Measurements from ENCODE around the gene TIE1. TPM values are rescaled to one million over a fixed set of nuclear protein-coding genes. Genes with fewer than 3 reads are reported as not detected.
A peak's percentile ranks its signal among the peaks of the same experiment; 100 is the strongest.

The TIE1 gene
- total RNA-seq, 2 donors from 2014 or later: 23.6 to 51.7 TPM

- no peak overlapping the region for H3K27ac ChIP-seq
- peaks cover 0 to 24% of the 10 kb centered on the region in 2 donors for H3K4me1 ChIP-seq
- H3K9me3 ChIP-seq: no peaks in the 10 kb centered on the region
- DNase-seq (ENCODE audit: low spot score): no peak
- TF ChIP-seq, protein P1, sequence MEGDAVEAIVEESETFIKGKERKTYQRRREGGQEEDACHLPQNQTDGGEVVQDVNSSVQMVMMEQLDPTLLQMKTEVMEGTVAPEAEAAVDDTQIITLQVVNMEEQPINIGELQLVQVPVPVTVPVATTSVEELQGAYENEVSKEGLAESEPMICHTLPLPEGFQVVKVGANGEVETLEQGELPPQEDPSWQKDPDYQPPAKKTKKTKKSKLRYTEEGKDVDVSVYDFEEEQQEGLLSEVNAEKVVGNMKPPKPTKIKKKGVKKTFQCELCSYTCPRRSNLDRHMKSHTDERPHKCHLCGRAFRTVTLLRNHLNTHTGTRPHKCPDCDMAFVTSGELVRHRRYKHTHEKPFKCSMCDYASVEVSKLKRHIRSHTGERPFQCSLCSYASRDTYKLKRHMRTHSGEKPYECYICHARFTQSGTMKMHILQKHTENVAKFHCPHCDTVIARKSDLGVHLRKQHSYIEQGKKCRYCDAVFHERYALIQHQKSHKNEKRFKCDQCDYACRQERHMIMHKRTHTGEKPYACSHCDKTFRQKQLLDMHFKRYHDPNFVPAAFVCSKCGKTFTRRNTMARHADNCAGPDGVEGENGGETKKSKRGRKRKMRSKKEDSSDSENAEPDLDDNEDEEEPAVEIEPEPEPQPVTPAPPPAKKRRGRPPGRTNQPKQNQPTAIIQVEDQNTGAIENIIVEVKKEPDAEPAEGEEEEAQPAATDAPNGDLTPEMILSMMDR (IDR thresholded peaks at IDR 0.05): no peak
- no peaks in the 10 kb centered on the region for H3K27me3 ChIP-seq
- H3K4me3 ChIP-seq: no peak overlapping the region
- no peaks in the 10 kb centered on the region for H3K36me3 ChIP-seq
Measured at GRCh38 chr1:43352351-43352705, 51.5 kb downstream of the TIE1 start.

- Histone ChIP-seq H3K9me3 (no peaks in the 10 kb centered on the region), H3K36me3 (no peaks in the 10 kb centered on the region), H3K4me3 (no peak overlapping the region), H3K27ac (no peak overlapping the region), H3K4me1 (peaks cover 0 to 25% of the 10 kb centered on the region in 2 donors), H3K27me3 (no peaks in the 10 kb centered on the region)
- no peak for DNase-seq (ENCODE audit: low spot score)
- TF ChIP-seq, protein P1 (IDR thresholded peaks at IDR 0.05): no peak
Measured at GRCh38 chr1:43352881-43353280, 52.1 kb downstream of the TIE1 start.

DNA sequence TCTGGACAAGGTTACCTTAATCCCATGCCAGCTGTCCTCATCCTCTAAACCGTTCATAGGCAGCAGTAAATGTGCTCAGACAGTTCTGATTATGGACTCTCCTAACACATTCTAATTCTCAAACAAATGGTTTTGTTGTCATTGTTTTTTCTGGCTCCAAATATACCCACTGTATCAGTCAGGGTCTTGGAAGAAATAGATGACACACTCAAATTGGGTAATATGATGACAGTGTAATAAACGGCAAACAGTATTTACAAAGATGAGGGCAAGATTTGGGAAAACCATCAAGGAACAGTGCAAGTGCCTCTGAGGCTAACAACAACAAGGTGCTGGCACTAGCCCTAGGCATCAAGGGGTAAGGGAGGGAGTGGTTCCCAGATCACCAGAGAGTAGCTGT is 53.7 kb downstream of the TIE1 start:
- H3K4me3 ChIP-seq: no peak overlapping the region
- no peaks in the 10 kb centered on the region for H3K27me3 ChIP-seq
- no peaks in the 10 kb centered on the region for H3K36me3 ChIP-seq
- no peak overlapping the region for H3K27ac ChIP-seq
- no peaks in the 10 kb centered on the region for H3K9me3 ChIP-seq
- peaks cover 0 to 22% of the 10 kb centered on the region in 2 donors for H3K4me1 ChIP-seq
- TF ChIP-seq, protein P1 (IDR thresholded peaks at IDR 0.05): no peak
- no peak for DNase-seq (ENCODE audit: low spot score)

- no peak for DNase-seq (ENCODE audit: low spot score)
- Histone ChIP-seq H3K9me3 (no peaks in the 10 kb centered on the region), H3K4me3 (no peak overlapping the region), H3K27ac (no peak overlapping the region), H3K4me1 (peaks cover 0 to 19% of the 10 kb centered on the region in 2 donors), H3K27me3 (no peaks in the 10 kb centered on the region), H3K36me3 (no peaks in the 10 kb centered on the region)
- TF ChIP-seq, protein P1 (IDR thresholded peaks at IDR 0.05): no peak
Measured at GRCh38 chr1:43354936-43355335, 54.2 kb downstream of the TIE1 start.

DNA sequence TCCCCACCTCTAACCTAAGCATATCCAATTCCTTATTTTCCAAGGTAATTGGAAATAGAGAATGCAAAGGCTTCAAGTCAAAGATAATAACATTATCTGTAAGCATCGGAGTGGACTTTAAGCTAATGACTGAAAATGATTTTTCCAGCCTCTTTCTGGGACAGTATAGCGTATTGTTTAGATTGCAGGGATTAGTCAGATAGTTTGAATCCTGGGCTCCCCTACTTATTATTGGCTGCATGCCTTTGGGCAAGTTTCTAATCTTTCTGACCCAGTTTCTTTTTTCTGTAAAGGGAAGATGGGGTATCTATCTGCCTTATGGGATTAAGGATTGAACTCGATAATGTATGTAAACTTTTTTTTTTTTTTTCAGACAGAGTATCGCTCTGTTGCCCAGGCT is 56.5 kb downstream of the TIE1 start:
- no peak for DNase-seq (ENCODE audit: low spot score)
- Histone ChIP-seq H3K27ac (peak overlapping the region in 1 of 2 donors; percentile 95), H3K4me3 (no peak overlapping the region), H3K36me3 (peaks cover 7% of the 10 kb centered on the region), H3K9me3 (no peaks in the 10 kb centered on the region), H3K4me1 (peaks cover 0 to 14% of the 10 kb centered on the region in 2 donors), H3K27me3 (no peaks in the 10 kb centered on the region)
- TF ChIP-seq, protein P1 (IDR thresholded peaks at IDR 0.05): no peak

DNA sequence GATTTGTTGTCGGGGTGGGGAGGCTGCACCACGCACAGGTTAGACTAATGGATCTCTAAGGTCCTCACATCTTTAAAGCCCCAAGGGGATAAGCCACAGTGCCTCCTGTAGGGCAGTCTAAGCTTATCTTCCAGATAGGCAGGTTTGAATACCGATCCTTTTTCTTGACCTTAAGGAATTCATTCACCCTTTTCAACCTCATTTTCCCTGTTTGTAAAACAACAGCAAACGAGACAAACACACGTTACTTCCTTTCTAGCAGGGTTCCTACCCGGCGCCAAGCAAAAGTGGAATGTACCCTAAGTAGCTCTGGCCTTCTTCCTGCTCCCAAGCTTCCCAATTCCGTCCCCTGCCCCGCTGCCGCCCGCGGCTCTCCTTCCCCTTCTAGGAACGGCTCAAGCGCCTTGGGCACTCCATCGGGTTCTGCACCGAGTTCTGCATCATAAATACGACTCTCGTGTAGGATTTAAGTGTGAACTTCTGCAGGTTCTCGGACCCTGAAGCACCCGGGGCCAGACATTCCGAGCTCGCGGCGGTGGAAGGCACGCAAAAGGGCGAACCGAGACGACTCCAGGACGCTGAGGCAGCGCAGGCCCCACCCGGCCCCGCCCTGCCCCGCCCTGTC is 57.5 kb downstream of the TIE1 start:
- Histone ChIP-seq H3K27ac (peak overlapping the region; percentile 90 to 95), H3K4me3 (peak overlapping the region; percentile 63 to 73), H3K36me3 (peaks cover 16% of the 10 kb centered on the region), H3K27me3 (no peaks in the 10 kb centered on the region), H3K4me1 (peaks cover 0 to 14% of the 10 kb centered on the region in 2 donors), H3K9me3 (no peaks in the 10 kb centered on the region)
- no peak for DNase-seq (ENCODE audit: low spot score)
- TF ChIP-seq, protein P1 (IDR thresholded peaks at IDR 0.05): peak in 1 of 2 donors; percentile 44
